HEK293T (cell line): ENCODE data around the gene CADPS.

ENCODE experiments used
- CTCF ChIA-PET: fragments of 350-600 bp; formaldehyde crosslinking; extraction: SDS; loops from one replicate; lab custom pipeline; 2021; ENCODE audit warnings: antibody characterized with exemption, inconsistent platforms; lab: Yijun Ruan, JAX
- POLR2A ChIA-PET: fragments of 350-600 bp; formaldehyde crosslinking; extraction: SDS; loops from one replicate; lab custom pipeline; 2020; ENCODE audit warnings: antibody characterized with exemption, inconsistent platforms; lab: Yijun Ruan, JAX
- DNase-seq: peaks from one replicate; pipeline ENCODE4 v3.0.0; 2012; ENCODE audit warnings: mixed read lengths; ENCODE audit errors: extremely low spot score
- ARNT ChIP-seq: fragments of 450-650 bp; IDR thresholded peaks from 2 replicates; pipeline ENCODE4 v1.6.1; 2017; ENCODE audit warnings: mild to moderate bottlenecking
- BHLHE40 ChIP-seq: fragments of 450-650 bp; IDR thresholded peaks from 2 replicates; pipeline ENCODE4 v1.6.1; 2016; ENCODE audit warnings: mild to moderate bottlenecking, moderate library complexity, borderline replicate concordance
- CTBP1 ChIP-seq: fragments of 450-650 bp; IDR thresholded peaks from 2 replicates; pipeline ENCODE4 v1.6.1; 2016; ENCODE audit warnings: borderline replicate concordance
- ELF4 ChIP-seq: fragments of 450-650 bp; IDR thresholded peaks from 2 replicates; pipeline ENCODE4 v1.6.1; 2017; ENCODE audit warnings: antibody characterized with exemption
- FOXA1 ChIP-seq: fragments of 450-650 bp; IDR thresholded peaks from 2 replicates; pipeline ENCODE4 v1.6.1; 2016; ENCODE audit warnings: mild to moderate bottlenecking
- FOXK2 ChIP-seq: fragments of 450-650 bp; IDR thresholded peaks from 2 replicates; pipeline ENCODE4 v1.6.1; 2016; ENCODE audit warnings: mild to moderate bottlenecking
- FOXM1 ChIP-seq: fragments of 450-650 bp; IDR thresholded peaks from 2 replicates; pipeline ENCODE4 v1.6.1; 2017; ENCODE audit warnings: mild to moderate bottlenecking, borderline replicate concordance
- HDGF ChIP-seq: fragments of 450-650 bp; IDR thresholded peaks from 2 replicates; pipeline ENCODE4 v1.6.1; 2017; ENCODE audit warnings: antibody characterized with exemption, borderline replicate concordance
- L3MBTL2 ChIP-seq: fragments of 450-650 bp; conservative IDR thresholded peaks from 2 replicates; pipeline ENCODE4 v1.6.1; 2016; ENCODE audit warnings: mild to moderate bottlenecking
- LEF1 ChIP-seq: fragments of 450-650 bp; IDR thresholded peaks from 2 replicates; pipeline ENCODE4 v1.6.1; 2017; ENCODE audit warnings: mild to moderate bottlenecking, borderline replicate concordance
- NFRKB ChIP-seq: fragments of 450-650 bp; IDR thresholded peaks from 2 replicates; pipeline ENCODE4 v1.6.1; 2016; ENCODE audit warnings: mild to moderate bottlenecking, moderate library complexity
- PKNOX1 ChIP-seq: fragments of 450-650 bp; IDR thresholded peaks from 2 replicates; pipeline ENCODE4 v1.6.1; 2016
- SP1 ChIP-seq: fragments of 450-650 bp; IDR thresholded peaks from 2 replicates; pipeline ENCODE4 v1.6.1; 2017
- SUZ12 ChIP-seq: fragments of 450-650 bp; IDR thresholded peaks from 2 replicates; pipeline ENCODE4 v1.6.1; 2016; ENCODE audit warnings: mild to moderate bottlenecking
- TARDBP ChIP-seq: fragments of 450-650 bp; IDR thresholded peaks from 2 replicates; pipeline ENCODE4 v1.6.1; 2016
- ZNF384 ChIP-seq: fragments of 450-650 bp; IDR thresholded peaks from 2 replicates; pipeline ENCODE4 v1.6.1; 2016

CADPS gene

GRCh38 chr3:62785384-62785783, 89.8 kb downstream of the CADPS start:
- no peak for TF ChIP-seq FOXA1
- DNase-seq = no peak
- CTCF ChIA-PET = no interaction called here
- POLR2A ChIA-PET = no interaction called here

- ChIA-PET POLR2A (no interaction called here), CTCF (no interaction called here)
- TF ChIP-seq ELF4 (no peak), TARDBP (no peak)
- DNase-seq = no peak
Observed at GRCh38 chr3:62781121-62781520, 94.1 kb downstream of the CADPS start.

GRCh38 chr3:62777674-62778073, 97.5 kb downstream of the CADPS start:
- CTCF ChIA-PET = no interaction called here
- POLR2A ChIA-PET = interaction anchor here (0.6 kb wide), 1 partner anchor 109 kb away, joined by 3 read pairs; no protein-coding TSS in a partner anchor
- no peak for DNase-seq
- TF ChIP-seq SP1 (no peak), CTBP1 (no peak), PKNOX1 (no peak), SUZ12 (no peak), HDGF (no peak), TARDBP (no peak), ELF4 (no peak), BHLHE40 (no peak), L3MBTL2 (no peak), ARNT (no peak), FOXA1 (no peak), FOXM1 (no peak), ZNF384 (no peak), NFRKB (no peak), FOXK2 (no peak), LEF1 (no peak)

- DNase-seq = no peak
- TF ChIP-seq ZNF384 = no peak
- POLR2A ChIA-PET = no interaction called here
- CTCF ChIA-PET = no interaction called here
Observed at GRCh38 chr3:62777130-62777529, 98.1 kb downstream of the CADPS start.

GRCh38 chr3:62774221-62774620, 101.0 kb downstream of the CADPS start:
- TF ChIP-seq ARNT (no peak), FOXK2 (no peak), CTBP1 (no peak), PKNOX1 (no peak), L3MBTL2 (no peak), SUZ12 (no peak), BHLHE40 (no peak), TARDBP (no peak), ELF4 (no peak), NFRKB (no peak), FOXM1 (no peak), SP1 (no peak), FOXA1 (no peak), LEF1 (no peak), HDGF (no peak)
- ChIA-PET CTCF (no interaction called here), POLR2A (no interaction called here)
- no peak for DNase-seq

- POLR2A ChIA-PET = no interaction called here
- no peak for DNase-seq
- TF ChIP-seq PKNOX1 (no peak), ELF4 (no peak), BHLHE40 (no peak), L3MBTL2 (no peak), FOXK2 (no peak), FOXM1 (no peak), HDGF (no peak), ZNF384 (no peak), CTBP1 (no peak)
Observed at GRCh38 chr3:62771331-62772072, 103.7 kb downstream of the CADPS start.

GRCh38 chr3:62768896-62769295, 106.3 kb downstream of the CADPS start:
- no peak for DNase-seq
- ChIA-PET CTCF (no interaction called here), POLR2A (no interaction called here)
- TF ChIP-seq SUZ12 (no peak), CTBP1 (no peak), NFRKB (no peak), ELF4 (no peak), LEF1 (no peak), ZNF384 (no peak), FOXA1 (no peak), BHLHE40 (no peak), FOXK2 (no peak), ARNT (no peak), PKNOX1 (no peak), SP1 (no peak), TARDBP (no peak), HDGF (no peak), FOXM1 (no peak), L3MBTL2 (no peak)

More at GRCh38 chr3:62771331-62772072, 103.7 kb downstream of the CADPS start:
- CTCF ChIA-PET = no interaction called here
